HG03139 (cell line): ENCODE results near the gene C12orf60.

Experiments used
- ATAC-seq: cut with Tn5 transposase; IDR thresholded peaks from one replicate; pipeline ENCODE4 v1.9.1; 2021; ENCODE audit not compliant: unreplicated experiment

The C12orf60 gene

DNA sequence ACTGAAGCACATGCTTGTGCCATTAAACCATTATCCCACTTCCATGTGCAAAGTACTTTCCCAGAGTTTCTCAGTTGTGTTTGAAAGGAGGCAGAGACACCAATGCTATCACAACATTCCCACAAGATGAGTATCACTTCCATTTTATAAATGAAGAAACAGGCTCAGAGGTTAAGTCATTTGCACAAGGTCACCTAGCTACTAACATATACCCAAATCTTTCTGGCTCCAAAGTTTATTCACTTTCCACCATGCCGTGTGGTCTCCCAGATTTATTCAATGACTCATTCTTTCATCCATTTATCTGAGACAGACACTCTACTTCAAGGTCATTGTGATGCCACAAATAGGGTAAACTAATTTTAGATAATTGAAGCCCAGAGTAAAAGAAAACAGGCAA lies 30.5 kb downstream of the C12orf60 start:
- no peak for ATAC-seq

DNA sequence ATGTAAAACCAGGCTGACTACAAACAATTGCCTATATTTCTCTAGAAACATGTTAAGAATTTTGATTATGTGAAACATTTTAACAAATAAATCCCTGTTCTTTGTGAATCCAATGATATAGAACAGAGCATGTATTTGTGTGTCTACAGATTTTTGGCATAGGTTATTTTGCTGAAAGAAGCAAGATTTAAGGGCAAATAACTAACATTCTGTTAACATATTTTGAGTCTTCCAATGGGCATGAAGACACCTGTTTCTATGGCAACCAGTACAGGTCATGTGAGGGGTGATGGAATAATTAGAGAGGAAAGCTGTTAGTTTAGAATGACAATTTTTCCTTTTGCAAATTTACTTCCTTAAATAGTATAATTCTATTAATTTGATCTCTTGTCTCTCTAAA lies 31.0 kb downstream of the C12orf60 start:
- ATAC-seq: no peak

DNA sequence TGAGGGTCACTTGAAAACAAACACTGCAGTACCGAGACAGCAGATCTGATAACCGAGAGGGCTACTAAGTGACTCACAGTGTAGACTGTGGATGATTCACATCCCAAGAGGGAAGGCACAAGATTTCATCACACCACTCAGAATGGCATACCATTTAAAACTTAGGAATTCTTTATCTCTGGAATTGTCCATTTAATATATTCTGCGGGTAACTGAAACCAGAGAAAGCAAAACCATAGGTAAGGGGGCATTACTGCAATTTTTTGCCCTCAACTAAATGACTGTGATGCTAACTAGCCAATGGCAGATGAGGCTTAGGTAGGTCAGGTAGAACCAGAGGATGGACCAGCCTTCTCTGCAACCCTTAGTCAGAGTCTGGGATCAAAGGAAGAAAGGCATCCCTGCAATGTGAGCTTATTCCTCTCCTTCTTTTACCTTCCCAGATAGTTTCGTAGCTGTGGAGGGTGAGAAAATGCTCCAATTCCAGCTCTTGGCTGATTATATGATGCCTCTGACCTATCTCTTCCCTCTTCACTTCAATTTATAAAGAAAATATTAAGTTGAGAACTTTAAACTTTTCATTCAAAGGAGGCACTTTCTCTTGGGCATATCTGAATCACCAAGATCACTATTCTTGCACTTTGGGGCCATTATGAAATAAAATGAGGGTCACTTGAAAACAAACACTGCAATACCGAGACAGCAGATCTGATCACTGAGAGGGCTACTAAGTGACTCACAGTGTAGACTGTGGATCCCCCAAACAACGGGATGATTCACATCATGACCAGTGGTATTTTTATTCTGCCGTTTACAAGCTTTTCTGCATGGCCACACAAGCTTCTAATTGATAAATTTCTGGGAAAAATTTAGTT lies 33.1 kb downstream of the C12orf60 start:
- no peak for ATAC-seq

DNA sequence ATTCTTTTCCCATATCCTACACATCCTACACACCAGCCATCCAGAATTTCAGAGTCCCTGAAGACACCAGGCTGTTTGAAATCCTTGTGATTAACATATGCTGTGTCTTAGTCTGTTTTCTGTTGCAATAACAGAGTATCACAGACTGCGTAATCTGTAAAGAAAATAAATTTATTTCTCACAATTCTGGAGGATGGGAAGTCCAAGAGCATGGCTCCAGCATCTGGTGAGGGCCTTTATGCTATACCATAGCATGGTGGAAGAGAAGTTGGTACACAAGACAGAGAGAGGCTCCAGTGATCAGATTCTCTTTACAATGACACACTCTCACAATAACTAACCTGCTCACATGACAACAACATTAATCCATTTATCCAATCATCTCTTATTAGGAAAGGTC lies 35.8 kb downstream of the C12orf60 start:
- no peak for ATAC-seq

DNA sequence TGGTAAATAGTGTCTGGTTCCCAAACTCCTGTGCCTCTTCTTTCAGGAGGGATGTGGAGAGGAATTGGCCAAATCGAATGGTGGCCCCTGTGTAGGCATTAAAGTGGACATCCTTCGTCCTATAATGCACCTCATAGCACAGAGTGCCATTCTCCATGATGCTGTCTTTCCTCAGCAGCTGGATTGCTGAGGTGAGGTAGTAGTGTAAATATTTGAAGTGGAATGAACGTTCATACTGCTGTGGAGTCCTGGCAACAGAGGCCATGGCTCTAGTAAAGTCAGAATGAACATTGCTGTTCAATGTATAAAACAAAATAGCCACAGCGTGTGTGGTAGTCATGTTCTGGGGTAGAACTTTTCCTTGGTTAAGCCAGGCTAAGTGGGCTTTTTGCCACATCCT lies 37.1 kb downstream of the C12orf60 start:
- ATAC-seq: no peak

DNA sequence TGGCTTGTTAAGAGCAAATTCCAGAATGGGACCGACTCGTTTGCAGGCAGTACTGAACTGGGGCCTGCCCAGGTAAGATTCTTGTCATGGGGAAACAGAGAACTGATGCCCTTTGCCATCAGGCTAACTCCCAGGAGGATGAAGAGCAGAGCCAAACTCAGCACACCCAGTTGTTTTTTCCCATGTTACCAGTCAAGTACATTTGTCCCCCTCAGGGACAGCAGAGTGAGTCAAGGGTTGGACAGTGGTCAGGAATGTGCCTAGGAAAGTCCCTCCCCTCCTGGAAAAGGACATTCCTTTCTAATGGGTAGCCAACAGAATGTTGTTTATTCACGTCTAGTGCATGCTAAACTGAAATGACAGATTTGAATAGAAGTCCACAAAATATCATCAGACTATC lies 38.3 kb downstream of the C12orf60 start:
- ATAC-seq: no peak

DNA sequence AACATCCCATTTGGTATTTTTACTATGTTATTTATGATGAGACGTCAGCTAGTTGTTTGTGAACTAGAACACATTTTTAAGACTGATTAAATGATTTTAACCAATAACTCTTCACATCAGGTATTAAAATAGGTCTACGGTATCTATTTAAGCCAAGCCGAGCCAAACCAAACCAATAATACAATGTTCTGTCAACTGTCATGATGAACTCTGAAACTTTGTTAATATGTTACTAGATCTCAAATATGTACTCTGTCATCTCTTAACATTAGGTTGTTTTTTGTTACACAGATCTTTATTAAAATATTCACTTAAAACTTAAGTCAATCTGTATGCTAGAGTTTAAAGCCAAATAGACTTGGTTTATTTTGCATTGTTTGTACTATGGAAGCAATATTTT lies 38.8 kb downstream of the C12orf60 start:
- no peak for ATAC-seq

DNA sequence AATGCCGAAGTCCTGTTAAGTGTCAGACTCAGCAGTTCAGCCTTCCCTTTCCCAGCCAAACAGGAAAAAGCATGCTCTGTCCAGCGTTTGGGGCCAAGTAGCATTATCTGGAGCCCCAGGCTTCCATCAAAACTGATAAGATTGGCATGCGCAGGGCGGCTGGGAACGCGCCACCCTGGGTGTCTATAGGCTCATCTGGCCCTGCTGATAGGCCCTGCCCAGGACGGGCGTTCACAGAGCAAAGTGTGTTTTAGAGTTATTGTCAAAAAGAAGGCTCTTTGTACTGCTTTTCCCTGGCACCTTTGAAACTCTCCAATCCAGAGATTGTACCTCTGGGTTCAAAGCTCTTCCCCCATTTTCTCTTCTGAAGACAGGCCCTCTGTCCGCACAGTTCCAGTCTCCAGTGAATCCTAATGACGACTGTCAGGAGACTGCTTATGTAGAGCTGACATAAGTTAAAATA lies 40.0 kb downstream of the C12orf60 start, which contains the start of gene ART4:
Gene ART4 (minus strand): TSS at position 102 of the 463 bp plus-strand sequence. CDS start 413 bp downstream, outside the sequence.
- no peak for ATAC-seq

DNA sequence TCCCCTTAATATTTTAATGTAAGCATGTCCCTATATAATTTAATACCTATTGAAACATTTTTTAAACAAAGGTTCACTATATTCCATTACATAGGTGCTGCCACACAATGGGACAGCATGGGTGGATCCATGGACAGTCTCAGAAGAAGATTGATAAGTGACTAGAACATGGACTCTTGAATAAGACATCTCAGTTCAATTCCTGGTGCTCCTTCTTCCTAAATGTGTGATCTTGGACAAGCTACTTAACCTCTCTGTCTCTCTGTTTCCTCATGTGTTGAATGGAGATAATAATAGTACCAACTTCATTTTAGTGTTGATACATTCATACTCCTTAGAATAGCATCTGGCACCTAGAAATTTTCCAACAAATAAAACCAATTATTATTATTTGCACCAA lies 40.9 kb downstream of the C12orf60 start:
- ATAC-seq: no peak

DNA sequence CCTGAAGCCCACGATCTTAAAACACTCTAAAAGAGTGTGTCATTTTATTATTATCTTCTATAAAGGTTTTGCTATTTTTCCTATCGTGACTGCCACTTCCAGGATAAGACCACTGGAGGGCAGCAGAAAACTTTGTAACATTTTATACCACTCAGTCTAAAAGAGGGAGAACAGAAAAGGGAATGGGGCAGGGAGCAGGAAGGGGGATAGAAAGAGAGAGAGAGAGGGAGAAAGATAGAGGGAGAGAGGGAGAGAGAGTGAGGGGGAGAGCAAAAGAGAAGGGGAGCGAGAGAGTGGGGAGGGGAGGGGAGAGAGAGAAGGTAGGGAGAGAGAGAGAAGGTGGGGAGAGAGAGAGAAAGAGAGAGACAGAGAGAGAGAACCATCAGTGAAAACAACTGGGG lies 41.9 kb downstream of the C12orf60 start:
- no peak for ATAC-seq

DNA sequence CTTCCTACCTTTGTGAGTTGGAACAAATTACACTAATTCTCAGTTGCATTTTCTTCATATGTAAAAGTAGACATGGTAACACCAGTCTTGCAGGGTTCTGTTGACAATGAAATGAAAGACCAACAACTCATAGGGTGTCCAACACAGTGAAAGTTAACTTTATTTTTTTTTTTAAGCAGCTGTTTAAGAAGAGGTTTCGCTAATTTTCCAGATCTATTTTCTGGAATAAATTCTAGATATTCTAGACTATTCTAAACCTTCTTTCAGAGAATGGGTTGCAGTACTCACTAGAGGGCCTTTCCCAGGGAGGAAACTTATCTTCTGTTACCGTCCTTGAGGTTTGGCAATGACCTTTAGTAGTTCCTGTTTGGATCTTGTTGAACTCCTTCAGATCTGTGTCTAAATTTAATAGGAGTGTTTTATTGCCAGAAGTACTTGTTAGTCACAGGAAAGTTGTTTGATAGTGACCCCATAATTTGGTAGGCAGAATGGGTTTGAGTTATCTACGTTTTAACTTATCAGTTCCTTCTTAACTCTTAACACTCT lies 42.6 kb downstream of the C12orf60 start:
- ATAC-seq: no peak

DNA sequence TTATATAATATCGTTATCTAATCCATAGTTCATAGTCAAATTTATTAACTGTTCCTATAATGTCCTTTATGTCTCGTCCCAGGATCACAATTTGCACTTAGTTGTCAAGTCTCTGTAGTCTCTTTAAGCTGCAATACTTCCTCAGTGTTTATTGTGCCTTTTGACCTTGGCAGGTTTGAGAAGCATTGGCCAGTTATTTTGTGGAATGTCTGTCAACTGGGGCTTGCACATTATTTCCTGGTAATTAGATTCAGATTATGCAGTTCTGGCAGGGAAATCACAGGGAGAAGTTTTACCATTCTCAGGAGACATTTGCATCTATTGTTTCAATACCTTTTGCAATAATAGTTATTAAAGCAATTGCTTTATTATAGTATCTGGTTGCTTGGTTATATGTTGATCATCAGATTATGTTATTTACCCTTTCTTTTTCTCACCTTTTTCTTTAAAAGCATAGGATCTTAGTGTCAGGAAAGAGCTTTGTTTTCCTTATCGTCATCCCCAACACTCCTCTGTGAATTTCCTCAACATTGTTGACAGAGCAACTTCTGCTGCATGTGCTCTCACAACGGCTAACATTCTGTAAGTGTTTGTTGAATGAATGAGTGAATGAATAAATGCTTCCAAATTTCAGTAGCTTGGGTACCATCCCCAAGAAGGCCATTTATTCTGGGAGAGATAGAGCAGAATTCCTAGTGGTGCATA lies 43.6 kb downstream of the C12orf60 start:
- no peak for ATAC-seq

DNA sequence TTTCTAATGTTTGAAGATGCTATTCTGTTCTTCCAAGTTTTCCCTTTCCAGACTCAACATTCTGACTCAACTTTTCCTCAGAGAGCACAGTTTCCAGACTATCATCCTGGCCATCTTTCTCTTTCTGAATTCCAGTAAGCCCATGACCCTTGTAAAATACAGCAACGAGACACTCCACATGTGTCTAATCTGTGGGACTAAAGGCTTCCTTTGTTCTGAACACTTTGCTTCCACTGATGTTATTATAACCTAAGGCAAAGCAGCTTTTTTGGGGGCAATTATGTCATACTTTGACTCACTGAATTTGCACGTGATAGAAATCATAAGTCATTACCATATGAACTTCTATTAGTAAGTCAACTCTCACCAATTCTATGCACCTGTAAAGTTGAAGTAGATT lies 46.2 kb downstream of the C12orf60 start:
- no peak for ATAC-seq

DNA sequence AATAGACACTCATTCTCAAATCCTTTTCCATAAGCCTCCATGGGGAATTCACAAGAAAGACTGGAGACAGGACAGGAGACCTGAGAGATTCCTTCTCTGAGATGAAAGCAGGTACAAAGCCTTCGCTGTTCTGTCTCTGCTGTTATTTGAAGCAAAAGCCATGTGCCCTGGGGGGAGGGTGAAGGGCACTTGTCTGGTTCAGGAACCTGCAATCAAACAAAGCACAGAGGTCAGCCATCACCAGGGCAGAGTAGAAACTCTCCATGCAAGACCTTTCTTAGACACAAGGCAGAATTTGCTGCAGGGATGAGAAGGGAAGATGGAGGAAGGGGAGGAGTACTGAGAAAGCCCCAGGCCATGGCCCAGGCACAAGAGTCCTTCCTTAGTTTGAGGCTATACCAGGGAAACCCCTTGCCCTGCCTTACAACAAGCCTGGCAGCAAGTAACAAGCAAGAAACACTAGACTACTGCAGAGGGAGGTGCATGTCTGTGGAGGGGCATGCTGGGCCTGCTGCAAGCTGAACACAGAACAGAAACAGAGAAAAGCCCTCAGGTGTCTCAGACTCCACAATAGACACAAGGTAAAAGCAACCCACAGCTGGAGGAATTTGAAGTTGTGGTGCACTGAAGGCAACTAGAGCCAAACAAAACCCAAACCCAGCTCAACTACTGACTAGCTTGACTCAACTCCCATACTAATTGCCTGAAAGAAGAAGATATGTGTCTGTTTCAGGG lies 47.6 kb downstream of the C12orf60 start:
- no peak for ATAC-seq

DNA sequence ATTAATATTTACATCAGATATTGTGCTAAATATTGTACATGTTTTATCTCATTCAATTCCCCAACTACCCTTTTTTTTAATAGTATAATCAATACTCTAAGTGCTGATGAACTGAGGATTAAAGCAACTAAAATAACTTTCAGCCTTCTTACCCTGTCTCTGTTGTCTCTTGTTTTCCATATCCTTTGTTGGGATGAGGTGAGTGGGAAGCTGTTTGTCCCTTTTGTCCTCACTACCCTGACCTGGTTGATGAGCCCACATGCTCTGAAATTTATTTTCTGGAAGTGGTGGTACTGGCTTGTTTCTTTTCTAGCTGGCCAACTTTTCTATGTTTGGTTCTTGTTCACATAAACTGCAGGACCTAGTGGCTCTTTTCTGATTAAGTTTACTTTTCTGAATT lies 49.4 kb downstream of the C12orf60 start:
- no peak for ATAC-seq

DNA sequence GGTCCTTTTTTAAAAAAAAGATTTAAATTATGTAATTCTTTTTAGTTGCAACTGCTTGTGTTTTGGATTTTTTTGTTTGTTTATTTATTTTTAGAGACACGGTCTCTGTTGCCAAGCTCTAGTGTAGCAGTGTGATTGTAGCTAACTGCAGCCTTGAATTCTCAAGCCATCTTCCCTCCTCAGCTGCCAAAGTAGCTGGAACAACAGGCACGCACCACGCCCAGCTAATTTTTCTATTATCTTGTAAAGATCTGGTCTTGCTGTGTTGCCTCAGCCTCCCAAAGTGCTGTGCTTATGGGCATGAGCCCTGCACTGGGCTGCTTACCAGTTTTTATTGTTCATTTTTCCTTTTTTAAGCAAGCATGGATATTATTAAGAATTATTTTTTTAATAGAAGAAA lies 50.5 kb downstream of the C12orf60 start:
- no peak for ATAC-seq

DNA sequence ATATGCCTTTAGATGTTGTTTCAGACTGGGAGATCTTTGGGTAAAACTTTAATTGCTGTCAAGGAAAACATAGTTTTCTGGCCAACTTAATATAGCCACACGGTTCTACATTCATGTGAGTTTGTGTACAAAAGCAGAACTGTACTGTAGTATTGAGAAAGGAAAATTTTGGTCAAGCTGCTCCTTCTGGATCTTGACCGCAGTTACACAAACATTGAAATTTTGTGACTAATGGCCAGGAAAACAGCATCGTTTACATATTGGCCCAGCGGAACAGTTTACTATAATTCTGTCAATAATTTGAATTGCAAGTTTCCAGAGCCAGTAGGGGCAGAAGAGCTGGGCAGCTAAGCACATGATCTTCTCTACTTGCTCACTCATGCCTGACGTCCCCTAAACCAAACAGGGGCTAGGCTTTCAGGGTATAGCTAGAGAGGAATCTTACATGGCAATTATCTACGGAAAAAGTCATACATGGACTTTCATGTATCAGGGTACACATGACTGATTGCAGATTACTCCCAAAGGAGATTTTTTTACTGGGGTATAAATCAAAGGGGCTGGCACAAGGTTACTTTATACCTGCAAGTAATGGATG lies 51.2 kb downstream of the C12orf60 start:
- ATAC-seq: no peak

DNA sequence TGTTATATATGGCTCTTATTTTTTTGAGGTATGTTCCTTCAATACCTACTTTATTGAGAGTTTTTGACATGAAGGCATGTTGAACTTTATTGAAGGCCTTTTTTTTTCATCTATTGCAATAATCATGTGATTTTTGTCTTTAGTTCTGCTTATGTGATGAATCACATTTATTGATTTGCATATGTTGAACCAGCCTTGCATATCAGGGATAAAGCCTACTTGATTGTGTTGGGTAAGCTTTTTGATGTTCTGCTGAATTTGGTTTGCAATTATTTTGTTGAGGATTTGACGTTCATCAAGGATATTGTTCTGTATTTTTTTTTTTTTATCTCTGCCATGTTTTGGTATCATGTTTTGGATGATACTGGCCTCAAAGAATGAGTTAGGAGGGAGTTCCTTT lies 55.0 kb downstream of the C12orf60 start:
- ATAC-seq: no peak

DNA sequence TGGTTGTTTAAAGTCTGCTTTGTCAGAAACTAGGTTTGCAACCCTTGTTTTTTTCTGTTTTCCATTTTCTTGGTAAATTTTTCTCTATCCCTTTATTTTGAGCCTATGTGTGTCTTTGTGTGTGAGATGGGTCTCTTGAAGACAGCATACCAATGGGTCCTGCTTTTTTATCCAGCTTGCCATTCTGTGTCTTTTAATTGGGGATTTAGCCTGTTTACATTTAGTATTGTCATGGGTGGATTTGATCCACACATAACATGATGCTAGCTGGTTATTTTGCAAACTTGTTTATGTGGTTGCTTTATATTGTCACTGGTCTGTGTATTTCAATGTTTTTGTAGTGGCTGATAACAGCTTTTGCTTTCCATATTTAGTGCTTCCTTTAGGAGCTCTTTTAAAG lies 57.0 kb downstream of the C12orf60 start:
- ATAC-seq: no peak

DNA sequence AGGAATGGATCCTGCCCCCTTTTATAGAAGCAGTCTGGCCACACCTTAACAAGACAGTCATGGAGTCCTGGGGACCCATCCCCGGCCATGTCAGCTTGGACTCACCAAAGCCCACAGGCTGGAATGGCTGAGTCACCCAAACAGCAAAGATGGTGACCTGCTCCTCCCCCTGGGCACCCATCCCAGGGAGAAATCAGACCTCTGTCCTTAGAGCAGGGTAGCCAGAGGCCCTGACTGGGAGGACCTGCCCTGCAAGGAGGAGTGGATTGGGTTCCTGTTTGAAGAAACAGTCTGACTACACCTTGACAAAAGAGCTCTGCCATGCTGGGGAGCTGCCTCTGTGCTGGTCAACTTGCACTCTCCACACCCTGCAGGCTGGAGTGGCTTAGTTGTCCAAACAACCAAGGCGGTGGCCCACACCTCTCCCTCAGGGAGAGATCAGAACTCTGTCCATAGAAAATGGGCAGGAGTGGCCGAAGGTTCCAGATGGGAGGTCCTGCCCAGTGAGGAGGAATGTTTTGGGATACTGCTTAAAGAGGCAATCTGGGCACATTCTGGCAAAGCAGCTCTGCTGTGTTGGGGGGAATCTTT lies 65.5 kb downstream of the C12orf60 start:
- ATAC-seq: no peak
